Right hindlimb (tissue), 1 donor: ENCODE measurements around the gene RFC3.

Experiments
- DNase-seq: peaks from one replicate; pipeline ENCODE4 v3.0.0-alpha.2; 2018

Gene RFC3

GRCh38 chr13:33868343-33868994 lies 50.5 kb downstream of the RFC3 start:
- no peak for DNase-seq

GRCh38 chr13:33869005-33869404 lies 51.1 kb downstream of the RFC3 start:
- no peak for DNase-seq

- DNase-seq = no peak
Measured at GRCh38 chr13:33870046-33870668, 52.2 kb downstream of the RFC3 start.

- DNase-seq = no peak
Measured at GRCh38 chr13:33871207-33872004, 53.5 kb downstream of the RFC3 start.

- DNase-seq = no peak
Measured at GRCh38 chr13:33872005-33872351, 54.0 kb downstream of the RFC3 start.

- no peak for DNase-seq
Measured at GRCh38 chr13:33873251-33873908, 55.4 kb downstream of the RFC3 start.

- DNase-seq = no peak
Measured at GRCh38 chr13:33874871-33875270, 56.9 kb downstream of the RFC3 start.

GRCh38 chr13:33875618-33876401 lies 57.9 kb downstream of the RFC3 start:
- DNase-seq = no peak

- no peak for DNase-seq
Measured at GRCh38 chr13:33876716-33877394, 58.9 kb downstream of the RFC3 start.

GRCh38 chr13:33879118-33879517 lies 61.2 kb downstream of the RFC3 start:
- DNase-seq = no peak

- DNase-seq = no peak
Measured at GRCh38 chr13:33882804-33883203, 64.9 kb downstream of the RFC3 start.

GRCh38 chr13:33884531-33885220 lies 66.7 kb downstream of the RFC3 start:
- DNase-seq = no peak
